Measurements from ENCODE around the gene PSTPIP2. TPM values are rescaled to one million over a fixed set of nuclear protein-coding genes. Genes with fewer than 3 reads are reported as not detected.
"Not testable (repeated sequence)": the region's sequence is repeated elsewhere in the genome, so short reads cannot be mapped to it uniquely, and the experiment has no call there.

Gene PSTPIP2
- total and polyA plus RNA-seq, 11 donors: 0.65 to 15.0 (median 2.0) TPM

GRCh38 chr18:45962866-45963265 is 109.2 kb downstream of the PSTPIP2 start:
- 72 to 81% (median 77%) methylated on average over 5 of the region's 5 CpGs for WGBS, 4 donors
- H3K4me3 ChIP-seq: no peak overlapping the region
- TF ChIP-seq POLR2A (IDR thresholded peaks at IDR 0.05) (no peak), CTCF (IDR thresholded peaks at IDR 0.05) (no peak)
- peak overlapping the region in 3 of 12 donors; percentile 4 to 66 (median 19) for H3K27ac ChIP-seq
- no peak for ATAC-seq
- H3K9me3 ChIP-seq: no peaks in the 10 kb centered on the region
- H3K36me3 ChIP-seq: peaks cover 0 to 12% (median 3%) of the 10 kb centered on the region in 9 donors
- DNase-seq: no peak
- peaks cover 0 to 47% (median 19%) of the 10 kb centered on the region in 12 donors for H3K4me1 ChIP-seq
- intact Hi-C loops (cut with DNase I): loop anchor here in 1 of 10 donors (10.0 kb wide), 1 partner anchor 132 kb away; the partner anchor contains the start of gene ATP5F1A
- H3K27me3 ChIP-seq: no peaks in the 10 kb centered on the region

DNA sequence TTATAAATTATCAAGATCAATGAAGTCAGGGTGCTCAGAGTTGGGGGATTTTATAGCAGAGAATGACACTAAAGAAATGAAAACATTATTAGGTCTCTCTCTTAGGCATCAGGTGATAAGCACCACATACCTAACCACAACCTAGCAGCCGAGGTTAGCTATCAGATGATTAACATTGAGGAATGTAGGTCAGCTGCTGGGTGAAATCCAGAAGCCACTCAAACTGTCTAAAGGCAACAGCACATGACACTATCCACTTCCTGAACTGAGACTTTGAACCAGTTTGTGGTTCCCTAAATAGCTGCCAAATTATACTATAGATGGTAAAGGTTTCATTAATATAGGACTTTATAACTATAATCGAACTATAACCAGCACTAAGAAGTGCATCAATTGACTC is 109.6 kb downstream of the PSTPIP2 start:
- ATAC-seq (no peak), DNase-seq (no peak)
- H3K27ac ChIP-seq: peak overlapping the region in 4 of 12 donors; percentile 17 to 66 (median 20)
- TF ChIP-seq POLR2A (IDR thresholded peaks at IDR 0.05) (no peak), CTCF (IDR thresholded peaks at IDR 0.05) (no peak)
- no peak overlapping the region for H3K4me3 ChIP-seq
- 34 to 68% (median 63%) methylated on average over 2 of the region's 2 CpGs for WGBS, 4 donors
- intact Hi-C loops (cut with DNase I): loop anchor here in 1 of 10 donors (10.0 kb wide), 1 partner anchor 132 kb away; the partner anchor contains the start of gene ATP5F1A
- H3K9me3 ChIP-seq: no peaks in the 10 kb centered on the region
- peaks cover 0 to 43% (median 19%) of the 10 kb centered on the region in 12 donors for H3K4me1 ChIP-seq
- H3K36me3 ChIP-seq: peaks cover 0 to 12% (median 3%) of the 10 kb centered on the region in 9 donors
- H3K27me3 ChIP-seq: no peaks in the 10 kb centered on the region

GRCh38 chr18:45959484-45959883 is 112.6 kb downstream of the PSTPIP2 start:
- H3K4me3 ChIP-seq; H3K27ac ChIP-seq; DNase-seq; ATAC-seq; H3K9me3 ChIP-seq; intact Hi-C loops (cut with DNase I); H3K27me3 ChIP-seq: not testable (repeated sequence)
- 96 to 99% (median 99%) methylated on average over 7 of the region's 7 CpGs for WGBS, 4 donors
- Histone ChIP-seq H3K4me1 (peaks cover 0 to 28% (median 10%) of the 10 kb centered on the region in 12 donors), H3K36me3 (peaks cover 0 to 28% (median 17%) of the 10 kb centered on the region in 9 donors)

GRCh38 chr18:45958730-45959129 is 113.3 kb downstream of the PSTPIP2 start:
- DNase-seq: no peak
- no peak overlapping the region for H3K4me3 ChIP-seq
- peaks cover 0 to 27% (median 10%) of the 10 kb centered on the region in 12 donors for H3K4me1 ChIP-seq
- no peak for TF ChIP-seq CTCF (IDR thresholded peaks at IDR 0.05)
- TF ChIP-seq POLR2A (IDR thresholded peaks at IDR 0.05): no peak
- H3K27ac ChIP-seq: no peak overlapping the region
- H3K27me3 ChIP-seq: no peaks in the 10 kb centered on the region
- H3K36me3 ChIP-seq: peaks cover 0 to 34% (median 24%) of the 10 kb centered on the region in 9 donors
- no peak for ATAC-seq
- intact Hi-C loops (cut with DNase I): no loop called here
- no peaks in the 10 kb centered on the region for H3K9me3 ChIP-seq

GRCh38 chr18:45958027-45958426 is 114.0 kb downstream of the PSTPIP2 start:
- intact Hi-C loops (cut with DNase I): no loop called here
- WGBS, 4 donors: 97 to 99% (median 98%) methylated on average over 2 of the region's 2 CpGs

More at GRCh38 chr18:45958027-45958426, 114.0 kb downstream of the PSTPIP2 start:
- Histone ChIP-seq H3K27me3 (no peaks in the 10 kb centered on the region), H3K4me3 (no peak overlapping the region), H3K4me1 (peaks cover 0 to 24% (median 9%) of the 10 kb centered on the region in 12 donors), H3K9me3 (no peaks in the 10 kb centered on the region), H3K36me3 (peaks cover 0 to 39% (median 31%) of the 10 kb centered on the region in 9 donors), H3K27ac (no peak overlapping the region)
- TF ChIP-seq CTCF (IDR thresholded peaks at IDR 0.05): no peak
- no peak for TF ChIP-seq POLR2A (IDR thresholded peaks at IDR 0.05)
- DNase-seq: no peak
- no peak for ATAC-seq

Measured in heart left ventricle (tissue), 16 donors.